ENCODE measurements around the gene PEX11B. TPM values are rescaled to one million over a fixed set of nuclear protein-coding genes. Genes with fewer than 3 reads are reported as not detected.
"Not testable (repeated sequence)": the region's sequence is repeated elsewhere in the genome, so short reads cannot be mapped to it uniquely, and the experiment has no call there.

Gene PEX11B
- total RNA-seq, 1 donor from 2014 or later = 44.2 TPM

- no peak for DNase-seq (ENCODE audit: low spot score)
These were observed 34.4 kb upstream of the PEX11B start for GRCh38 chr1:145952903-145953302.

GRCh38 chr1:145951526-145951925 lies 33.0 kb upstream of the PEX11B start:
- no peak for DNase-seq (ENCODE audit: low spot score)

GRCh38 chr1:145949219-145949618 lies 30.7 kb upstream of the PEX11B start:
- DNase-seq (ENCODE audit: low spot score) = no peak

GRCh38 chr1:145947551-145947950 lies 29.0 kb upstream of the PEX11B start:
- no peak for DNase-seq (ENCODE audit: low spot score)

GRCh38 chr1:145946477-145946986 lies 28.0 kb upstream of the PEX11B start:
- DNase-seq (ENCODE audit: low spot score) = no peak

GRCh38 chr1:145944532-145944931 lies 26.0 kb upstream of the PEX11B start:
- no peak for DNase-seq (ENCODE audit: low spot score)

- DNase-seq (ENCODE audit: low spot score) = no peak
These were observed 24.4 kb upstream of the PEX11B start for GRCh38 chr1:145942871-145943270.

GRCh38 chr1:145942405-145942804 lies 23.9 kb upstream of the PEX11B start:
- DNase-seq (ENCODE audit: low spot score) = no peak

GRCh38 chr1:145937436-145937835 lies 18.9 kb upstream of the PEX11B start:
- no peak for DNase-seq (ENCODE audit: low spot score)

- DNase-seq (ENCODE audit: low spot score) = no peak
These were observed 17.7 kb upstream of the PEX11B start for GRCh38 chr1:145936247-145936646.

GRCh38 chr1:145935708-145936107 lies 17.2 kb upstream of the PEX11B start:
- no peak for DNase-seq (ENCODE audit: low spot score)

- not testable (repeated sequence) for DNase-seq (ENCODE audit: low spot score)
These were observed 14.0 kb upstream of the PEX11B start for GRCh38 chr1:145932522-145933009.

GRCh38 chr1:145927916-145928643 lies 9.6 kb upstream of the PEX11B start:
- DNase-seq (ENCODE audit: low spot score) = no peak

- DNase-seq (ENCODE audit: low spot score) = peak; percentile 98
These were observed 8.8 kb upstream of the PEX11B start, which contains the start of gene RBM8A for GRCh38 chr1:145927063-145927886. TSS of gene RBM8A (minus strand) at chr1:145927484. CDS start at chr1:145927426, 58 bp downstream.

GRCh38 chr1:145926686-145927062 lies 8.2 kb upstream of the PEX11B start:
- DNase-seq (ENCODE audit: low spot score) = no peak

- DNase-seq (ENCODE audit: low spot score) = no peak
These were observed 3.7 kb upstream of the PEX11B start for GRCh38 chr1:145922266-145922665.

GRCh38 chr1:145920297-145920696 lies 1.8 kb upstream of the PEX11B start:
- not testable (repeated sequence) for DNase-seq (ENCODE audit: low spot score)

- peak; percentile 67 for DNase-seq (ENCODE audit: low spot score)
These were observed 749 bp upstream of the PEX11B start for GRCh38 chr1:145918992-145919939.

GRCh38 chr1:145917595-145917994 lies 922 bp downstream of the PEX11B start:
- no peak for DNase-seq (ENCODE audit: low spot score)

GRCh38 chr1:145916745-145917144 lies 1.8 kb downstream of the PEX11B start:
- DNase-seq (ENCODE audit: low spot score) = no peak

GRCh38 chr1:145912128-145912641 lies 6.3 kb downstream of the PEX11B start:
- no peak for DNase-seq (ENCODE audit: low spot score)

All from ureter (tissue), 1 donor.